PC-3 (cell line): ENCODE measurements around the gene ANXA8L1. TPM values are rescaled to one million over a fixed set of nuclear protein-coding genes. Genes with fewer than 3 reads are reported as not detected.
"Not testable (repeated sequence)": the region's sequence is repeated elsewhere in the genome, so short reads cannot be mapped to it uniquely, and the experiment has no call there.

Experiments
- ATAC-seq: fragments of 200-7000 bp; cut with Tn5 transposase; 2 replicates; pipeline ENCODE4 v1.9.1; 2020; ENCODE audit warnings: mild to moderate bottlenecking, moderate library complexity
- Bru-seq: library from RNA; stranded (reverse); fragments of 400-500 nt; gene quantifications from one replicate; lab custom pipeline; 2021; lab: Mats Ljungman, UMichigan
- BruChase-seq, 2 experiments: library from RNA; stranded (reverse); fragments of 400-500 nt; gene quantifications; one replicate each; lab custom pipeline; 2021; lab: Mats Ljungman, UMichigan
- BruUV-seq: library from RNA; stranded (reverse); fragments of 400-500 nt; replicated peaks from 2 replicates; lab custom pipeline; 2021; lab: Mats Ljungman, UMichigan
- CTCF ChIA-PET: fragments of 300-600 bp; sonication (Branson Sonifier 250); formaldehyde crosslinking; loops from one replicate; lab custom pipeline; 2022; ENCODE audit warnings: antibody characterized with exemption; lab: Charles Lee
- POLR2A ChIA-PET: fragments of 300-600 bp; sonication (Branson Sonifier 250); formaldehyde crosslinking; loops from one replicate; lab custom pipeline; 2022; ENCODE audit warnings: antibody characterized with exemption; ENCODE audit not compliant: unreplicated experiment; lab: Charles Lee
- DNase-seq: peaks from one replicate; pipeline ENCODE4 v3.0.0-alpha.2; 2015
- H2AFZ ChIP-seq: fragments of 300-600 bp; sonication (generic); 2 replicates; pipeline ENCODE4 v1.6.0; 2016; ENCODE audit warnings: antibody characterized with exemption, low read length
- H3F3A ChIP-seq: fragments of 300-600 bp; sonication (generic); one replicate; pipeline ENCODE4 v1.6.0; 2017; ENCODE audit warnings: antibody characterized with exemption, low read length, control low read depth, mild to moderate bottlenecking; ENCODE audit not compliant: unreplicated experiment
- H3K27ac ChIP-seq: fragments of 300-600 bp; sonication (generic); 2 replicates; pipeline ENCODE4 v1.5.1; 2016; ENCODE audit warnings: mild to moderate bottlenecking, low read length
- H3K27me3 ChIP-seq: fragments of 300-600 bp; sonication (generic); 2 replicates; pipeline ENCODE4 v1.6.1; 2016; ENCODE audit warnings: low read length, mixed read lengths
- H3K36me3 ChIP-seq: fragments of 300-600 bp; sonication (generic); 2 replicates; pipeline ENCODE4 v1.6.1; 2016; ENCODE audit warnings: low read depth, mixed run types, low read length, mixed read lengths
- H3K4me1 ChIP-seq: fragments of 300-600 bp; sonication (generic); 2 replicates; pipeline ENCODE4 v1.5.1; 2016; ENCODE audit warnings: low read length; ENCODE audit not compliant: insufficient read depth
- H3K4me2 ChIP-seq: fragments of 300-600 bp; sonication (generic); 2 replicates; pipeline ENCODE4 v1.6.0; 2016; ENCODE audit warnings: low read length
- H3K4me3 ChIP-seq: fragments of 300-600 bp; sonication (generic); 2 replicates; pipeline ENCODE4 v1.5.1; 2016; ENCODE audit warnings: mild to moderate bottlenecking, low read length, mixed read lengths
- H3K79me2 ChIP-seq: fragments of 300-600 bp; sonication (generic); 2 replicates; pipeline ENCODE4 v1.6.1; 2017; ENCODE audit warnings: low read length, mixed read lengths
- H3K9ac ChIP-seq: fragments of 300-600 bp; sonication (generic); 2 replicates; pipeline ENCODE4 v1.6.0; 2016; ENCODE audit warnings: mild to moderate bottlenecking, low read length
- H3K9me2 ChIP-seq: fragments of 300-600 bp; sonication (generic); replicated peaks from 2 replicates; pipeline ENCODE4 v1.6.1; 2016; ENCODE audit warnings: mixed run types, low read length, mixed read lengths
- H3K9me3 ChIP-seq: fragments of 300-600 bp; sonication (generic); 2 replicates; pipeline ENCODE4 v1.6.1; 2016; ENCODE audit warnings: low read length, mixed read lengths
- H4K20me1 ChIP-seq: fragments of 300-600 bp; sonication (generic); 2 replicates; pipeline ENCODE4 v1.6.1; 2016; ENCODE audit warnings: low read length, mixed read lengths
- CTCF ChIP-seq: fragments of 300-600 bp; sonication (generic); conservative IDR thresholded peaks from 2 replicates; pipeline ENCODE4 v1.5.1; 2017; ENCODE audit warnings: antibody characterized with exemption, low read depth, mild to moderate bottlenecking, low read length
- EZH2 ChIP-seq: fragments of 300-600 bp; sonication (generic); IDR thresholded peaks from one replicate; pipeline ENCODE4 v1.6.1; 2017; ENCODE audit warnings: antibody characterized with exemption, mild to moderate bottlenecking, low read length; ENCODE audit not compliant: unreplicated experiment
- EZH2phosphoT487 ChIP-seq: fragments of 300-600 bp; sonication (generic); IDR thresholded peaks from 2 replicates; pipeline ENCODE4 v1.6.1; 2018; ENCODE audit warnings: mild to moderate bottlenecking, antibody characterized with exemption, low read length, borderline replicate concordance
- intact Hi-C: fragments of 100-400 bp; cut with micrococcal nuclease; formaldehyde crosslinking; loops from 2 replicates; pipeline ENCODE4 v1.9.0; 2023
- long read RNA-seq: library from polyadenylated mRNA; unstranded; transcript quantifications from one replicate; pipeline ENCODE4 v2.0.0, GENCODE V29; 2021; ENCODE audit not compliant: unreplicated experiment
- total RNA-seq: library from RNA; depleted of rRNA; stranded (reverse); fragments of >200 nt; gene quantifications from 2 replicates; pipeline ENCODE4 v1.2.3, GENCODE V29; 2014; rRNA removed

The ANXA8L1 gene
- total RNA-seq (not detected in 2 replicates), Bru-seq, nascent RNA (not detected), BruChase-seq, experiment 1, labeled RNA remaining after a 6-hour chase (not detected), BruChase-seq, experiment 2, labeled RNA remaining after a 2-hour chase (not detected)
- long read RNA-seq: 0 reads

GRCh38 chr10:46375406-46375805, at the start of gene ANXA8L1:
Gene ANXA8L1, plus strand, starts transcription at chr10:46375776. Its CDS starts 76 bp downstream, at chr10:46375852.
- H2AFZ ChIP-seq, ATAC-seq, H4K20me1 ChIP-seq, H3K9ac ChIP-seq, intact Hi-C loops, H3K27ac ChIP-seq, H3K27me3 ChIP-seq, POLR2A ChIA-PET, H3K36me3 ChIP-seq, BruUV-seq, H3K9me2 ChIP-seq, DNase-seq, H3K4me2 ChIP-seq, H3K79me2 ChIP-seq, H3F3A ChIP-seq, H3K4me3 ChIP-seq, H3K4me1 ChIP-seq, H3K9me3 ChIP-seq, CTCF ChIA-PET: not testable (repeated sequence)

GRCh38 chr10:46326066-46326465, 49.5 kb upstream of the ANXA8L1 start:
- ATAC-seq (no peak), DNase-seq (no peak)
- TF ChIP-seq EZH2 (no peak), CTCF (no peak), EZH2phosphoT487 (no peak)
- no peaks in the 10 kb centered on the region for H3F3A ChIP-seq
- H4K20me1 ChIP-seq: no peaks in the 10 kb centered on the region
- no peak overlapping the region for H2AFZ ChIP-seq
- POLR2A ChIA-PET: no interaction called here
- H3K27ac ChIP-seq: no peak overlapping the region
- H3K4me3 ChIP-seq: no peak overlapping the region
- no peaks in the 10 kb centered on the region for H3K36me3 ChIP-seq
- H3K4me1 ChIP-seq: no peaks in the 10 kb centered on the region
- no peaks in the 10 kb centered on the region for H3K9me2 ChIP-seq
- CTCF ChIA-PET: no interaction called here
- intact Hi-C loops: no loop called here
- BruUV-seq: no TSS peak
- no peak overlapping the region for H3K4me2 ChIP-seq
- H3K9me3 ChIP-seq: no peaks in the 10 kb centered on the region
- H3K9ac ChIP-seq: no peak overlapping the region
- no peaks in the 10 kb centered on the region for H3K79me2 ChIP-seq
- H3K27me3 ChIP-seq: no peaks in the 10 kb centered on the region

- H3K27ac ChIP-seq: no peak overlapping the region
- no peak overlapping the region for H3K4me2 ChIP-seq
- ChIA-PET POLR2A (no interaction called here), CTCF (no interaction called here)
- TF ChIP-seq EZH2: no peak
- TF ChIP-seq EZH2phosphoT487: no peak
- TF ChIP-seq CTCF: no peak
- intact Hi-C loops: no loop called here
- no peak overlapping the region for H3K9ac ChIP-seq
- H2AFZ ChIP-seq: no peak overlapping the region
- DNase-seq (no peak), ATAC-seq (no peak)
- H3K9me2 ChIP-seq: no peaks in the 10 kb centered on the region
- H3K4me1 ChIP-seq: no peaks in the 10 kb centered on the region
- H4K20me1 ChIP-seq: no peaks in the 10 kb centered on the region
- H3K9me3 ChIP-seq: no peaks in the 10 kb centered on the region
- no peak overlapping the region for H3K4me3 ChIP-seq
- no peaks in the 10 kb centered on the region for H3K27me3 ChIP-seq
- no peaks in the 10 kb centered on the region for H3K79me2 ChIP-seq
- no peaks in the 10 kb centered on the region for H3F3A ChIP-seq
- H3K36me3 ChIP-seq: no peaks in the 10 kb centered on the region
- BruUV-seq: no TSS peak
Measured at GRCh38 chr10:46326971-46327370, 48.6 kb upstream of the ANXA8L1 start.
